Effector memory CD4-positive, alpha-beta T cell (primary cell): ENCODE measurements around the gene SDSL.

Source experiments
- DNase-seq, 3 donors: peaks; one replicate each; pipeline ENCODE4 v3.0.0-alpha.2; 2020
- H3K27ac ChIP-seq: 2 replicates; pipeline ENCODE4 v1.7.0; 2013; ENCODE audit warnings: mild to moderate bottlenecking, low read length, moderate library complexity; ENCODE audit not compliant: insufficient read depth, poor library complexity, severe bottlenecking
- H3K27me3 ChIP-seq: replicated peaks from 2 replicates; pipeline ENCODE4 v1.7.0; 2013; ENCODE audit warnings: mild to moderate bottlenecking, low read length; ENCODE audit not compliant: insufficient read depth, control insufficient read depth, poor library complexity, severe bottlenecking
- H3K36me3 ChIP-seq: 2 replicates; pipeline ENCODE4 v1.7.0; 2013; ENCODE audit warnings: mild to moderate bottlenecking, low read length, moderate library complexity; ENCODE audit not compliant: control insufficient read depth, insufficient read depth
- H3K4me1 ChIP-seq: 2 replicates; pipeline ENCODE4 v1.7.0; 2013; ENCODE audit warnings: low read length, mild to moderate bottlenecking; ENCODE audit not compliant: control insufficient read depth, insufficient read depth, poor library complexity, severe bottlenecking
- H3K4me3 ChIP-seq: 2 replicates; pipeline ENCODE4 v1.7.0; 2013; ENCODE audit warnings: low read length, low read depth, mild to moderate bottlenecking; ENCODE audit not compliant: insufficient read depth, poor library complexity, severe bottlenecking
- H3K9me3 ChIP-seq: 2 replicates; pipeline ENCODE4 v1.7.0; 2013; ENCODE audit warnings: mild to moderate bottlenecking, low read length, moderate library complexity; ENCODE audit not compliant: control insufficient read depth

The SDSL gene

GRCh38 chr12:113420996-113421595, 1.1 kb upstream of the SDSL start:
- no peak for DNase-seq
- Histone ChIP-seq H3K36me3 (no peaks in the 10 kb centered on the region), H3K27ac (no peak overlapping the region), H3K4me1 (no peaks in the 10 kb centered on the region), H3K9me3 (no peaks in the 10 kb centered on the region), H3K27me3 (no peaks in the 10 kb centered on the region), H3K4me3 (no peak overlapping the region)

- no peaks in the 10 kb centered on the region for H3K36me3 ChIP-seq
- H3K9me3 ChIP-seq, result no peaks in the 10 kb centered on the region
- H3K4me1 ChIP-seq, result no peaks in the 10 kb centered on the region
- no peak overlapping the region for H3K27ac ChIP-seq
- H3K27me3 ChIP-seq, result no peaks in the 10 kb centered on the region
- DNase-seq, result no peak
- no peak overlapping the region for H3K4me3 ChIP-seq
Observed at GRCh38 chr12:113422886-113423669, 898 bp downstream of the SDSL start.

- no peak overlapping the region for H3K27ac ChIP-seq
- H3K4me3 ChIP-seq, result no peak overlapping the region
- no peaks in the 10 kb centered on the region for H3K9me3 ChIP-seq
- H3K36me3 ChIP-seq, result no peaks in the 10 kb centered on the region
- H3K27me3 ChIP-seq, result no peaks in the 10 kb centered on the region
- DNase-seq, result no peak
- H3K4me1 ChIP-seq, result no peaks in the 10 kb centered on the region
Observed at GRCh38 chr12:113424456-113424855, 2.3 kb downstream of the SDSL start.

- Histone ChIP-seq H3K4me1 (no peaks in the 10 kb centered on the region), H3K27me3 (no peaks in the 10 kb centered on the region), H3K9me3 (no peaks in the 10 kb centered on the region), H3K27ac (no peak overlapping the region), H3K4me3 (no peak overlapping the region), H3K36me3 (no peaks in the 10 kb centered on the region)
- peak in 2 of 3 donors; percentile 4 to 22 for DNase-seq
Observed at GRCh38 chr12:113424915-113425823, 3.0 kb downstream of the SDSL start.

- Histone ChIP-seq H3K27ac (no peak overlapping the region), H3K27me3 (no peaks in the 10 kb centered on the region), H3K36me3 (no peaks in the 10 kb centered on the region), H3K4me3 (no peak overlapping the region), H3K9me3 (no peaks in the 10 kb centered on the region), H3K4me1 (no peaks in the 10 kb centered on the region)
- no peak for DNase-seq
Observed at GRCh38 chr12:113425960-113426453, 3.8 kb downstream of the SDSL start.

GRCh38 chr12:113427882-113428281, 5.7 kb downstream of the SDSL start:
- Histone ChIP-seq H3K27me3 (no peaks in the 10 kb centered on the region), H3K36me3 (no peaks in the 10 kb centered on the region), H3K4me1 (no peaks in the 10 kb centered on the region), H3K9me3 (no peaks in the 10 kb centered on the region), H3K4me3 (no peak overlapping the region), H3K27ac (no peak overlapping the region)
- DNase-seq, result no peak

GRCh38 chr12:113428482-113428881, 6.3 kb downstream of the SDSL start:
- Histone ChIP-seq H3K27me3 (no peaks in the 10 kb centered on the region), H3K36me3 (no peaks in the 10 kb centered on the region), H3K4me1 (no peaks in the 10 kb centered on the region), H3K27ac (no peak overlapping the region), H3K4me3 (no peak overlapping the region), H3K9me3 (no peaks in the 10 kb centered on the region)
- DNase-seq, result no peak

- Histone ChIP-seq H3K4me3 (no peak overlapping the region), H3K27ac (no peak overlapping the region), H3K9me3 (no peaks in the 10 kb centered on the region), H3K4me1 (no peaks in the 10 kb centered on the region), H3K36me3 (no peaks in the 10 kb centered on the region), H3K27me3 (no peaks in the 10 kb centered on the region)
- no peak for DNase-seq
Observed at GRCh38 chr12:113432986-113433385, 10.8 kb downstream of the SDSL start.

GRCh38 chr12:113435367-113435766, 13.2 kb downstream of the SDSL start:
- H3K4me3 ChIP-seq, result no peak overlapping the region
- no peak overlapping the region for H3K27ac ChIP-seq
- H3K9me3 ChIP-seq, result no peaks in the 10 kb centered on the region
- H3K27me3 ChIP-seq, result no peaks in the 10 kb centered on the region
- H3K4me1 ChIP-seq, result no peaks in the 10 kb centered on the region
- no peak for DNase-seq
- H3K36me3 ChIP-seq, result no peaks in the 10 kb centered on the region
